RCC 7860 (cell line): ENCODE measurements around the gene RABGGTA.
A peak's percentile ranks its signal among the peaks of the same experiment; 100 is the strongest.

Experiments
- DNase-seq: peaks from one replicate; pipeline ENCODE4 v3.0.0-alpha.2; 2015; ENCODE audit warnings: low spot score
- FAIRE-seq: peaks from 2 replicates; lab custom pipeline; 2012; peaks lifted over from hg19 to GRCh38; lab: Jason Lieb, UNC

Gene RABGGTA

GRCh38 chr14:24280797-24281460 lies 9.5 kb upstream of the RABGGTA start:
- FAIRE-seq = no peak

DNA sequence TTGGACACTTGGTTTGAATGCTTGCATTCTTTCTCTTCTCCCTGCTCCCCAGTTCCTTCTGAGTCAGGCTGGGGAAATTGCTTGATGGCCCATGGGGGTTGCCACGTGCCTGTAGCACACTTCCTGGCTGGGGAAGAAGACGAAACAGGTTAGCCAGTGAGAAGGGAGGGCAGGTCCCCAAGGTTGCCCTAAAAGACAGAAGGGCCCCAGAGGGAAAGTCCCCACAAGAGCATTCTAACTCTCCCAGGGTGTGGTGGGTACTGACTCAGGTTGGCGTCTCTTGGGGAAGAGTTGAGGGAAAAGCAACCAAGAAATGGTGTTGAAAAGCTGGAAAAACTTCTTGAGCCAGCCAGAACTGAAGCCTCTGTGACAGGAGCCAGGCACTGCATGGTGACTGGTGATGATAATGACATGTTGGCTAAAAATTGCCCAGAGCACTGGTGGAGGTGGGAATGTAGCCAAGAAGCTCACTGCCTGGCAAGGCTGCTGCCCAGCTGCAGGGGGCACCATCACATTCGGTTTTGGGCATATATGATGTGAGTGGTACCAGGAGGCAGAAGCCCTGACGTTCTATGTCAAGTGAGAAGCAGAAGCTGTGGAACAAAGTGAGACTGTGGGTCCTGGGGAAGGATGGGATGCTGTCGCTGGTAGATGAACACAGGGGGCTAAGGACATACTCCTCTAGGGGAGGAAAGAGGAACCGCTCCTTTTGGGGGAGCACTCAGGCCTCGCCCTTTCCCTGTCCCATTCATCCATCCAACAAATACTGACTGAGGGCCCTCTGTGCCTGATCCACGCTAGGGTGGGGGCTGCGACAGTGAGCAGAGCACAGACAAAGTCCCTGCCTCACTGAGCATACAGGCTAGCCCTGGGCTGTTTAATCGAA lies 8.1 kb upstream of the RABGGTA start:
- DNase-seq (peak; percentile 3), FAIRE-seq (no peak)

More at GRCh38 chr14:24280797-24281460, 9.5 kb upstream of the RABGGTA start:
- no peak for DNase-seq

GRCh38 chr14:24278424-24278823 lies 7.0 kb upstream of the RABGGTA start:
- DNase-seq (no peak), FAIRE-seq (no peak)

DNA sequence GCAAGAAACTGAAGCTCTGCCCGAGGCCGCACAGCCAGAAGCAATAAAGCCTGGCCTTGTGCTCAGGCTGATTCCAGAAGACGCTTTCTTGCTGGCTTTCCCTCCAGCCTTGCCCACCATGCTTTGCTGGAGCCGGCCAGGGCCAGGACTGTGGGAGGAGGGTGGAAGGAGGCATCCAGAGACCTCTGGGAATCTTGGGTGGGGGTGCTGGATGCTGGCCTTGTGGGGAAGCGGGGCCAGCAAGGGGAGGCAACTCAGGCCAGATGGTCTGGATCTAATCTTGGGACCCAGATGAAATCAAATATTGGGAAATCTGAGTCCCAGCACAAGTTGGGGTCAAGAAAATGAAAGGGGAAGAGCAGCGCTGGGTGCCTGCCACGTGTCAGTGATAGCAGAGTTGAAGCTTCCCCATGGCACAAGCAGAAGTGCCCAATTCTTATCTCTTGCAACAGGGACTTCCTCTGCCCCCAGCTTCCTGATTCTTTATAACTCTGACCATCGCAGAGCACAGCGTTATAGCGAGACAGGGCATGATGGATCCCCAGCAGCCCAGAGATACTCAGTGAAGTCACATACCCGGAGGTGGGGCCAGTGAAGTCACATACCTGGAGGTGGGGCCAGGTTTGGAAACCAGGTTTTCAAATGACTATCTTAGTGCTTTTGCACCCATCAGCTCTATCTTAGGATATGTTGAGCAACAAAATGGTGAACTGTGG lies 6.4 kb upstream of the RABGGTA start:
- FAIRE-seq (no peak), DNase-seq (no peak)

GRCh38 chr14:24277071-24277470 lies 5.7 kb upstream of the RABGGTA start:
- DNase-seq (no peak), FAIRE-seq (no peak)

GRCh38 chr14:24274101-24274543 lies 2.7 kb upstream of the RABGGTA start:
- DNase-seq (no peak), FAIRE-seq (no peak)

GRCh38 chr14:24273422-24273998 lies 2.1 kb upstream of the RABGGTA start:
- no peak for FAIRE-seq
- DNase-seq = no peak

- no peak for DNase-seq
- FAIRE-seq = no peak
These were observed 1.1 kb upstream of the RABGGTA start for GRCh38 chr14:24272467-24272866.

DNA sequence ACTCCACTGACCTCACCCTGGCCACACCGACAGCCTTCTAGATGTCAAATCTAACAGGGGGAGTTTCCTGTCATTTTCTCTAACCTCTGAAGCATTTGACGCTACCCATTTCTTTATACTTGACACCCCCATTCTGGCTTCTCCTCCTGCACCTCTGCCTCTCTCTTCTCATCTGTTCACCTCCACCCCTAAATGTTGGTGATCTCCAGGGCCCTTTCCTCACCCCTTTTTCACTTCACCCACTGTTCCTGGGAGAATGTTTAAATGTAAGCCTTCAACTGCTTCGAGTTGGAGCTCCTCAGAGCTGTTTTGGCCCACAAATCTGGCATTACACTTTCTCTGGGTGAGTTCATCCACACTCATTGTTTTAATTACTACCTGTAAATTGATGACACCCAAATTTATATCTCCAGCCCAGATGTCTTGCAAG lies 452 bp upstream of the RABGGTA start:
- DNase-seq (no peak), FAIRE-seq (no peak)

GRCh38 chr14:24270537-24271133 lies 762 bp downstream of the RABGGTA start:
- DNase-seq (no peak), FAIRE-seq (no peak)

DNA sequence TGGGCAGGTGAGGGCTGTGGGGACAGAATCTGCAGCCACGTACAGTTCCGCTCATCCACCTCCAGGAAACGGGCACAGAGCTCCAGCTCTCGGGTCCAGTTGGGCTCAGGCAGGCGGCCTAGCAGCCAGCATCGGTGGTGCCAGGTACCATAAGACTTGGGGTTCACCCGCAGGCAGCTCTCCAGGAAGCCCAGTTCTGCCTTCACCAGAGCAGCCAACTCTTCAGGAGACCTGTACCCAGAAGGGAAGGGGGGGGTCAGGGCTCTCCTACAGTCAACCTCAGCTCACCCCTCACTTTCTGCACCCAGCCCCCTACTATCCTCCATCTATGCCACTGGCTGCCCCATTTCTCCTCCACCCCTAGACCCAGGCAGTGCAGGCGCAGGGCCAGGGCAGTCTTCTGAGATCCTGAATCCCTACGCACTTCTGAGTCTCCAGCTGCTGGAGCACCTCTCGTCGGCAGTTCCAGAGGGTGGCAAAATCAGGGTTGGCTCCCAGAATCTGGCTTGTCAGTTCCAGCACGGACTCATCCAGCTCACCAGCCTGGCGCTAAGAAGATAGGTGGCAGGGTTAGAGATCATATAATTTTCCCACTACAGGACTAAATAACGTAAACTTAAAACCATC lies 1.4 kb downstream of the RABGGTA start:
- DNase-seq (no peak), FAIRE-seq (no peak)

- no peak for FAIRE-seq
These were observed 2.0 kb downstream of the RABGGTA start for GRCh38 chr14:24269368-24269767.

GRCh38 chr14:24268225-24268624 lies 3.2 kb downstream of the RABGGTA start:
- no peak for FAIRE-seq
- no peak for DNase-seq

More at GRCh38 chr14:24269368-24269767, 2.0 kb downstream of the RABGGTA start:
- no peak for DNase-seq

DNA sequence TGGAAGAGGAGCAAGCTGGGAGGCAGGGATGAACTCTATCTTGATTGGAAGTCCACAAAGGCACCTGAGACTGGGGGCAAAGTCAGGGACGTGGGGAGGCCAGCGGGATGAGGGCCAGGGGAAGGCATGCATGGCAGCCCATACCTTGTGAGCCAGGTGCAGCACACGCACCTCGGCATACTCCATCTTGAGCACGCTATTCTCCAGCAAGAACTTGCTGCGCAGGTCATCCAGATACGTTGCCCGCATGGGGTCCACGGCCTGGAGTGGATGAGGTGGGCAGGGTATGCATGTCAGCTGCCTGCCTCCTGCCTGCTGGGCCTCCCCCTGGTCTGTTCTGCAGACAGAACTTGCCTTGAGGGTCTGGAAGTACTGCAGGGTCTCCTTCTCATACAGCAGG lies 3.9 kb downstream of the RABGGTA start:
- DNase-seq (no peak), FAIRE-seq (no peak)

DNA sequence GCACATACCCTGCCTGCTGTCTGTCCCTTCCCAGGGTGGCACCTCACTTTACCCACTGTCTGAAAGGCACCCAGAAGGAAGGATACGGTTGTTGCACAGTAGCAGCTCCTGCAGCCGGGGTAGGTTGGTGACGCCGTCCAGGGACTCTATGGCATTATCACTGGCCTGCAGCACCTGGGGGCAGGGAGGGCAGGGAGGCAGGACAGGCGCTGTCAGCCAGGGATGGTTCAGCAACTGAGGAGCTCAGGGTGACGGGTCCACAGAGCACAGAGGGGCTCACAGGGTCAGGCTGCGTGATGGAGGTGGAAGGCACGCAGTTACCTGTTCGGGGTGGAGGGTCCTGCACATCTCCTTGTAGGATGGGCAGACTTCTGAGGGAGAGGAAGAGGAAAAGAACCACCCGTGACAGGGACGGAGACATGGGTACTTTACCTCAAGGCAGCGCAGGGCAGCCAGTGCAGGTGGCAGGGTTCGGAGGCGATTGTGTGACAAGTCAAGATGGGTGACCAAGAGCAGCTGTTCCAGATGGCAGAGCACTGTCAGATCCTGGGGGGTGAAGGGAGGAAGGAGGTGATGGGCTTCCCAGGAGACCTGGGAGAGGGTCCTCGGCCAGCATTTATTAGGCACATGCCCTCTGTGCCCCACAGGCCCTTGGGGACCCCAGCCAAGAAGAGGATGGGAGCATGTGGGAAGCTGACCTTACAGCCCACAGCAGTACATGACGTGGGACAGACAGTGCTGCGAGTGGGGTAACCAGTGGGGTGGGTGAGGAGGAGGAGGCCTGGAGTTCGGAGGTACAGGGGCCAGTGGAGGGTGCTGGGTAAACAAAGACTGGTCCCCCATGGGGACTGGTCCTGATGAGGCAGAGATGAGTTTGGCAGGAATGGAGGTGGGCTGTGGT lies 4.8 kb downstream of the RABGGTA start:
- FAIRE-seq = no peak
- no peak for DNase-seq

GRCh38 chr14:24264298-24264697 lies 7.1 kb downstream of the RABGGTA start:
- no peak for DNase-seq
- FAIRE-seq = no peak

DNA sequence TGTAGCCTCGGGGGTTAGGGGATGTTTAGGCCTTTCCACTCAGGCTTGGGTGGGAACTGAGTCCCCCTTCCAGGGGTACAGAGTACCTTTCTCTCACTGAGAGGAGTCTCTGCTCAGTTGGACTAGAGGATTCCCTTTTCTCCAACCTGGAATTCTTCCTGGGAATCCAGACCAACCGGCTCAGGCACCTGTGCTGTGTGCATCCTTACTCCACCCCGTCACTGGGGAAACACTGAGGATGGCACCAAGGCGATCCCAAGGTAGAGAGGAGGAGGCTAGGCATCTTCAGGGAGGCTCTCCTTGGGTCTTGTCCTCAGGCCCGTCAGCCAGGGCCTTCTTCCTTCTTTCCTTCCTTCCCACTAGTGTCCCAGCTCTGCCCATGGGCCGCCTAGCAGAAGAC lies 7.5 kb downstream of the RABGGTA start:
- no peak for FAIRE-seq

DNA sequence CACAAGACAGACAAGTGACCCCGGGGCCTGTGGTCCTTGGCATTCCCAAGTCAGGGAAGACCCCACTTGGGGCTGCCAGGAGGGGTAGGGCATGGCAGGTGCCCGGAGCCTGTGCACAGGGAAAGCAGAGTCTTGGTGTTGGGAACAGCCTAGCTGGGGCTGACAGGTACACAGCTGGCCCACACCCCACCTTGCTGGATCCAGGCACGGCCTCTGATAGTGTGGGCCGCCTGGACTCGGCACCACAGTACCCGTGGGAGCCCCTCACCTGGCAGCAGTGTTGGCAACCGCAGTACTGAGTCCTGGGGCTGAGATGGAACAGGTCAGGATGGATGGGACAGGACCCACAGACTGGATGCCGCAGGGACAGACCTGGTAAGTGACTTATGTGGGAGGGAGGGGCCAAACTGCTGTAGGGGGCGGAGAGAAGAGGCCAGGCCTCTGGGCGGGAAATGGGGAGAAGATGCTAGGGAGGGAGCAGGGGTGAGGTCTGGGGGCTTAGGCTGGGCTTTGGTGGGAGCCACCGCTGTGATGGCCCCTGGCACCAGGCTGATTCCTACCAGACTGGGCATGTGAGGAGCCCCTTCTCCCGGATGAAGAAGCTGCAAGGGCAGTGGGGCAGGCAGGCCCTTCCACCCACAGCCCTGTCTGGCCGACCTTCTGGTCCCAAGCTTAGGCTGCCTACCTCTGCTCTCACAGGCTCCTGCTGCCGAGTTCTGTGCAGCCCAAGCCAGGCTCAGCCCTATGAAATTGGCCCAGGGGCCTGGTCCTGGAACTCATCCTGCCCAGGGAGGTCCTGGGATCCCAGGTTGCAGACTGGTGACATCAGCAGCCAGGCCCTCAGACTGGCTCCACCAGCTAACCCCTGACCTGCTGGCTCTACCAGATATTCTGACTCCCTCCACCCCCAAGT lies 8.3 kb downstream of the RABGGTA start, which contains the start of gene TGM1:
Gene TGM1, minus strand, starts transcription at position 357 of the 913 bp plus-strand sequence. CDS start 825 bp downstream, outside the sequence.
- FAIRE-seq (no peak), DNase-seq (no peak)

More for the DNA sequence above, 7.5 kb downstream of the RABGGTA start:
- no peak for DNase-seq
